ENCODE data around the gene CCDC85A.

CCDC85A gene

GRCh38 chr2:56206250-56206649, 22.5 kb downstream of the CCDC85A start:
- Histone ChIP-seq H3K36me3 (replicated peaks; ENCODE audit: insufficient read depth, low read length) (no peaks in the 10 kb centered on the region), H3K4me3 (ENCODE audit: low read length) (no peak overlapping the region), H3K9me2 (replicated peaks; ENCODE audit: insufficient read depth, low read length) (no peaks in the 10 kb centered on the region), H3K27ac (ENCODE audit: low read length) (no peak overlapping the region), H3K27me3 (replicated peaks; ENCODE audit: insufficient read depth, low read length) (no peaks in the 10 kb centered on the region), H3K4me1 (ENCODE audit: low read length) (no peaks in the 10 kb centered on the region), H3F3A (ENCODE audit: insufficient read depth, low read length) (no peaks in the 10 kb centered on the region), H3K79me2 (ENCODE audit: low read length) (no peaks in the 10 kb centered on the region), H2AFZ (ENCODE audit: low read length) (no peak overlapping the region), H3K4me2 (ENCODE audit: low read depth, low read length) (no peak overlapping the region), H3K9ac (ENCODE audit: low read length) (no peak overlapping the region), H4K20me1 (ENCODE audit: insufficient read depth, low read length) (no peaks in the 10 kb centered on the region), H3K9me3 (replicated peaks; ENCODE audit: insufficient read depth, low read length) (no peaks in the 10 kb centered on the region)
- TF ChIP-seq EZH2phosphoT487 (IDR thresholded peaks at IDR 0.05; ENCODE audit: low read length) = no peak
- no peak for TF ChIP-seq EZH2 (optimal IDR thresholded peaks at IDR 0.05; ENCODE audit: low read depth, low read length)
- no peak for TF ChIP-seq CTCF (IDR thresholded peaks at IDR 0.05; ENCODE audit: low read length)
- DNase-seq = no peak

- Histone ChIP-seq H3K27ac (ENCODE audit: low read length) (no peak overlapping the region), H3F3A (ENCODE audit: insufficient read depth, low read length) (no peaks in the 10 kb centered on the region)
These were observed 24.0 kb downstream of the CCDC85A start for GRCh38 chr2:56207760-56208159.

GRCh38 chr2:56208380-56208779, 24.6 kb downstream of the CCDC85A start:
- no peaks in the 10 kb centered on the region for H3F3A ChIP-seq (ENCODE audit: insufficient read depth, low read length)
- H2AFZ ChIP-seq (ENCODE audit: low read length) = no peak overlapping the region

More at GRCh38 chr2:56207760-56208159, 24.0 kb downstream of the CCDC85A start:
- no peak overlapping the region for H3K9ac ChIP-seq (ENCODE audit: low read length)
- H3K36me3 ChIP-seq (replicated peaks; ENCODE audit: insufficient read depth, low read length) = no peaks in the 10 kb centered on the region
- H3K79me2 ChIP-seq (ENCODE audit: low read length) = no peaks in the 10 kb centered on the region
- no peak for DNase-seq
- H4K20me1 ChIP-seq (ENCODE audit: insufficient read depth, low read length) = no peaks in the 10 kb centered on the region
- no peaks in the 10 kb centered on the region for H3K4me1 ChIP-seq (ENCODE audit: low read length)
- no peaks in the 10 kb centered on the region for H3K9me2 ChIP-seq (replicated peaks; ENCODE audit: insufficient read depth, low read length)
- no peak overlapping the region for H3K4me3 ChIP-seq (ENCODE audit: low read length)
- no peak overlapping the region for H2AFZ ChIP-seq (ENCODE audit: low read length)
- H3K27me3 ChIP-seq (replicated peaks; ENCODE audit: insufficient read depth, low read length) = no peaks in the 10 kb centered on the region
- H3K4me2 ChIP-seq (ENCODE audit: low read depth, low read length) = no peak overlapping the region
- TF ChIP-seq EZH2phosphoT487 (IDR thresholded peaks at IDR 0.05; ENCODE audit: low read length) = no peak
- no peak for TF ChIP-seq CTCF (IDR thresholded peaks at IDR 0.05; ENCODE audit: low read length)
- no peak for TF ChIP-seq EZH2 (optimal IDR thresholded peaks at IDR 0.05; ENCODE audit: low read depth, low read length)
- no peaks in the 10 kb centered on the region for H3K9me3 ChIP-seq (replicated peaks; ENCODE audit: insufficient read depth, low read length)

More at GRCh38 chr2:56208380-56208779, 24.6 kb downstream of the CCDC85A start:
- no peak for TF ChIP-seq EZH2 (optimal IDR thresholded peaks at IDR 0.05; ENCODE audit: low read depth, low read length)
- TF ChIP-seq EZH2phosphoT487 (IDR thresholded peaks at IDR 0.05; ENCODE audit: low read length) = no peak
- no peak for TF ChIP-seq CTCF (IDR thresholded peaks at IDR 0.05; ENCODE audit: low read length)
- H3K36me3 ChIP-seq (replicated peaks; ENCODE audit: insufficient read depth, low read length) = no peaks in the 10 kb centered on the region
- H3K27ac ChIP-seq (ENCODE audit: low read length) = no peak overlapping the region
- no peak for DNase-seq
- no peaks in the 10 kb centered on the region for H3K9me2 ChIP-seq (replicated peaks; ENCODE audit: insufficient read depth, low read length)
- H3K4me1 ChIP-seq (ENCODE audit: low read length) = no peaks in the 10 kb centered on the region
- H3K4me3 ChIP-seq (ENCODE audit: low read length) = no peak overlapping the region
- no peaks in the 10 kb centered on the region for H3K9me3 ChIP-seq (replicated peaks; ENCODE audit: insufficient read depth, low read length)
- no peaks in the 10 kb centered on the region for H3K79me2 ChIP-seq (ENCODE audit: low read length)
- H3K9ac ChIP-seq (ENCODE audit: low read length) = no peak overlapping the region
- H3K4me2 ChIP-seq (ENCODE audit: low read depth, low read length) = no peak overlapping the region
- H4K20me1 ChIP-seq (ENCODE audit: insufficient read depth, low read length) = no peaks in the 10 kb centered on the region
- H3K27me3 ChIP-seq (replicated peaks; ENCODE audit: insufficient read depth, low read length) = no peaks in the 10 kb centered on the region

Data from MM.1S (cell line).